Upper lobe of left lung (tissue), 4 donors: ENCODE data around the gene GSTT2B.

Experiments used
- CTCF ChIP-seq, 6 experiments: fragments of 450-650 bp in 4 of 6; fragments of 200-600 bp in 2 of 6; sonication (generic) in 2 of 6; IDR thresholded peaks; one replicate each; pipeline ENCODE4 v1.5.1; 2016 to 2019; ENCODE audit warnings: antibody characterized with exemption in 6 of 6
- POLR2A ChIP-seq, 4 donors: fragments of 450-650 bp; IDR thresholded peaks; one replicate each; pipeline ENCODE4 v1.5.1; 2016 to 2017; ENCODE audit warnings: antibody characterized with exemption in 4 of 4, mild to moderate bottlenecking in 2 of 4
- POLR2AphosphoS5 ChIP-seq, 2 donors: sonication (generic); formaldehyde crosslinking; IDR thresholded peaks; one replicate each; pipeline ENCODE4 v1.5.1; 2017; ENCODE audit warnings: antibody characterized with exemption in 2 of 2

- TF ChIP-seq CTCF (IDR thresholded peaks at IDR 0.05) (no peak), POLR2AphosphoS5 (IDR thresholded peaks at IDR 0.05) (no peak), POLR2A (IDR thresholded peaks at IDR 0.05) (no peak)
Measured at GRCh38 chr22:23939017-23939357, 22.0 kb downstream of the GSTT2B start.
